CD4-positive, alpha-beta T cell treated with Interleukin-10 for 1 hour (primary cell): ENCODE measurements around the gene HS6ST1.

ENCODE experiments used
- DNase-seq: peaks from one replicate; pipeline ENCODE4 v3.0.0-alpha.2; 2020

The HS6ST1 gene

DNA sequence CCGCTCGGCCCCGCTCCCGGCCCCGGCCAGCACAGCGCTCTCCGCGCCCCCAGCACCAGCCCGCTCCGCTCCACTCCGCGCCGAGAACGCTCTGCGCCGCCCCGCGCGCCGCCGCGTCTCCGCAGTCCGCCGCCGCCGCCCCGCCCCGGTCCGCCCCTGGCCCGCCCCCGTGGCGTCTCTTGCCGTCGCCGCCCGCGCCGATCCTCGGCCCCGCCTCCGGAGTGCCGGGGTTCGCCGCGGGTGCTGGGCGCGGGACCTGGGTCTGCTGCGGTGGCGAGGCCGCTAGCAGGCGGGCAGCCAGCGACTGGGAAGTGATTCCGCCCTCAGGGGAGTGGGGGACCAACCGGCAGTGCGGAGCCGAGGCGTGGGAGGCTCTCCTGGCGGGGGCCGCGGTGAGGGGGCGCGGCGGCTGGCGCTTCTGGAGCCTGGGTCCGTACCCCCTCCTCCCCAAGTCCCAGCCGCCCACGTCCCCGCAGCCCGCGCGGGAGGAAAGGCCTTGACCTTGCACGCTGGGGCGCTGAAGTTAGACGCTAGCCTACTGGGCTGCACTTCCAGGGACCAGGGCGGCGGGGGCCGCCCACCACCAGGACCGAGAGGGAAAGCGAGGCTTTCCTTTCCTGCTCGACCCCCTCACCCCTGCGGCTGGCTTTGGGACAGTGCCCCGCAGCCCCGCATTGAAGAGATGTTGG is at the start of gene HS6ST1:
HS6ST1 (minus strand) TSS at position 93 of the 689 bp plus-strand sequence. CDS start 305 bp downstream, outside the sequence.
- DNase-seq: peak; percentile 91

DNA sequence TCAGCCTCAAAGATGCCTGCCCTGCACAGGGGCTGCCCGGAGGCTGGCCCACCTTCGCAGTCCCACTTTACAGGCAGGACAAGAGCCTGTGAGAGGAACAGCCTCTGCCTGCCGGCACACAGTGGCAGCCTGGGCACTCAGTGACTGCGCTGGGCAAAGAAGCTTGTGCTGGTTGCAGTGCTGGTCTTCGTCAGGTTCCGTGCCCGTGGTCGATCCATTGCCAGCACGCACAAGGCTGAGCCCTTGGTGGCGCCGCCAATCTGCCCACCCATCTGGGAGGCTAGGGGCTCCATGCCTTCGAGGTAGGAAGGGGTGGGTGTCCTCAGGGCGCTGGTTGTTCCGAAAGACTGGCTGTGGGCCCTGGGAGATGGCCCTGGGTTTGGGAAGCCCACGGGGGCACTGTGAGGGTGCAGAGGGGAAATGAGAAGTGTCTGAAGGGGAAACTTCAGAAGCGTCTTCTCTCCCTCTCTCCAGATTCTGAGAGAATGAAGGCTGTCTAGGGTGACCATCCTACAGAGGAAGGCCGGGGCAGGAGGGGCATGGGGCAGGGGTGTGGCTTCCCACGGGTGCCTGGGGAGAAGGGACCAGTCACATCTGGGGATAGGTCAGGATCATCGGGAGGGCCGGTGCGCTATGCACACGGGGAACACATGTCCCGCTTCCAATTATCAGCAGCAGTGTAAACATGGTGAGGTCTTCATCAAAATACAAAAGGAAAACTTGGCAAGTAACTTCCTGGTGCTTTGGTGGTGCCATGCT is 49.1 kb upstream of the HS6ST1 start:
- DNase-seq: no peak

- DNase-seq: no peak
Observed at GRCh38 chr2:128366713-128367511, 48.2 kb upstream of the HS6ST1 start.

- no peak for DNase-seq
Observed at GRCh38 chr2:128365217-128365905, 46.7 kb upstream of the HS6ST1 start.

DNA sequence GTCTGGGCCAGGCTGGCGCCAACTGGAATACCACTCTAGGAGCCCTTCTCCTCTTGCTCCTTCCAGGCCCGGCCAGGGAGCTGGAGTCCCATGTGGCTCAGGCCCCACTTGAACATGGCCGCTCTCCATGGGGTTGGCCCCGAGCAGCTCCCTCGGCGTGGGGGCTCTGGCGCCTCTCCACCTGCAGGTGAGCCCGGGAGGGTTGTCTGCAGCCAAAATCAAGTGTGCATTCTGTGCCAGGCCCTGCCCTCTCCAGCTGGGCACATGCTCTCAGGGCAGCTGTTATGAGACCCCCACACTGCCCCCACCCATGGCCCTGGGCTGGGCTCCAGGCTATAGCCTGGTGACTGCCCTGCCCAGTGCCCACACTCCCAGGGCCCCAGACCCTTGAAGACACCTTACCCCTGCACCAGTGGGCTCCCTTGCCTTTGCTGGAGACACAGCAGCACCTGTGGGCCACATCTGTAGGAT is 45.8 kb upstream of the HS6ST1 start:
- no peak for DNase-seq

- DNase-seq: no peak
Observed at GRCh38 chr2:128363934-128364361, 45.3 kb upstream of the HS6ST1 start.

DNA sequence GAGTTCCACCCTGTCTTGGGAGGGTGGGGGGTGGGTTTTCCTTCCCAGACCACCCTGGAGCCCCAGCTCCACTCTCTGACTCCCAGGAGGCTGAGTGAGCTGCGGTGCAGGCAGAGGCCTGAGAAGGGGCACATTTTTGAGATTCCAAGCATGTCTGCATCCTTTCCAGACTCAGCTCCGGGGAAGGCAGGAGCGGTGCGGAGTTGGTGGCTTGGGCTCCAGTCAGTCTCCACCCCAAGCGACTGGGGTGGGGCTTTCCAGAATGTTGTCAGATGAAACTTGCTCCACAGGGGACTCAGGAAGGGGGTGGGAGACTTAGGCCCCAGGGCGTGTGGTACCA is 44.2 kb upstream of the HS6ST1 start:
- DNase-seq: no peak

- DNase-seq: no peak
Observed at GRCh38 chr2:128362176-128362888, 43.7 kb upstream of the HS6ST1 start.

- DNase-seq: no peak
Observed at GRCh38 chr2:128361376-128362131, 42.9 kb upstream of the HS6ST1 start.

GRCh38 chr2:128360711-128361110 is 42.0 kb upstream of the HS6ST1 start:
- no peak for DNase-seq

DNA sequence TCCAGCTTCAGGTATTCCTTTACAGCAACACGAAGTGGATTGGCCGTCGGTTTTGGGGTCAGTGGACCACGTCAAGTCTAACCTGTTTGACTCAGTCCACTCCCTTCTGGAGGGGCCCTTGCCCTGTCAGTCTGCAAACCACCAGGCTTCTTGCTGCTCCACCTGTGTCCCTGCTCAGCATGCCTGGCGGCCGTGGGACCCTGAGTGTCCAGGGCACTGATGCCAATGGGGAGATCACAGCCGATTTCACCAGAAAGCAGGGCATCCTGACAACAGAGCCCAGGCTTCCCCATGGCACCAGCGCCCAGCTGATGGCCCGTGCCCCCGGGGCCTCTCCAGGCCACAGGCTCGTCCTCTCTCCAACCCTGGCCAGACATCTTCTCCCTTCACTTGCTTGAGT is 41.2 kb upstream of the HS6ST1 start:
- DNase-seq: no peak

- no peak for DNase-seq
Observed at GRCh38 chr2:128358941-128359731, 40.5 kb upstream of the HS6ST1 start.

DNA sequence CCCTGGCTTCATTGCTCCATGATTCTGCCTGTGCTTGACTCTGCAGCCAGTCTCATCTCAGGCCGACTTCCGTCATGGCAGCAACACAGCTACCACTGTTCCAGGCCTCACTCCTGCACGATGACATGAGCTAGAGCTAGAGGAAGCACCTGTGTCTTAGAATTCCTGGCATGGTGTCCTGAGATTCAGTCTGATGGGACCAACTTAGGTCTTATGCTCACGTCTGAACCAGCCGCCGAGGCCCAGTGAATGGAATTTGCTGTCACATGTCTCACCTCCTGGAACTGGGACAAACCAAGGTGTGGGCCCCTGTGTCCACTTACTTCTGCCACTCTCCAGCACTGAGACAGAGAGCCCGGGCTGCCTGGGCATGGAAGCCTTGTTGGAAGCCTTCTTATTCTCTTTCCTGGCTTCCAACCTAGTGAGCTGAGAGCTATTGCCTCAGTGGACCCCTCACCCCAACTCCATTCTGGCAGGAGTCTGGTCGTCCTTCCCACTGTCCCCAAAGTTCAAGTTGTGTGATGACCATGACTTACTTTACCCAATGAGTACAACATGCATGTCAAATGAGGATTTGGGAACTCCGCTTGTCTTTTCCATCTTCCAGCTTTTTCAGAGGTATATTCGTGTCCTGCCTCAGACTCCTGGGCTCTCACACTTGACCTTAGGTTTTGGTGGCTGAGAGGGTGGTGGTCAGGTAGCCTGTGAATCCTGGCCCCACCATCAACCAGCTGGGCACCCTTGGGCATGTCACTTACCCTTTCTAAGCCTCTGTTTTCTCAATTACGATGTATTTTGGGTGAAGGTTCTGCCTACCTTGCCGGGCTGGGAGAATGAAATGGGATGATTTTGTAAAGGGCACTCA is 39.1 kb upstream of the HS6ST1 start:
- no peak for DNase-seq

- DNase-seq: no peak
Observed at GRCh38 chr2:128356127-128356526, 37.5 kb upstream of the HS6ST1 start.

DNA sequence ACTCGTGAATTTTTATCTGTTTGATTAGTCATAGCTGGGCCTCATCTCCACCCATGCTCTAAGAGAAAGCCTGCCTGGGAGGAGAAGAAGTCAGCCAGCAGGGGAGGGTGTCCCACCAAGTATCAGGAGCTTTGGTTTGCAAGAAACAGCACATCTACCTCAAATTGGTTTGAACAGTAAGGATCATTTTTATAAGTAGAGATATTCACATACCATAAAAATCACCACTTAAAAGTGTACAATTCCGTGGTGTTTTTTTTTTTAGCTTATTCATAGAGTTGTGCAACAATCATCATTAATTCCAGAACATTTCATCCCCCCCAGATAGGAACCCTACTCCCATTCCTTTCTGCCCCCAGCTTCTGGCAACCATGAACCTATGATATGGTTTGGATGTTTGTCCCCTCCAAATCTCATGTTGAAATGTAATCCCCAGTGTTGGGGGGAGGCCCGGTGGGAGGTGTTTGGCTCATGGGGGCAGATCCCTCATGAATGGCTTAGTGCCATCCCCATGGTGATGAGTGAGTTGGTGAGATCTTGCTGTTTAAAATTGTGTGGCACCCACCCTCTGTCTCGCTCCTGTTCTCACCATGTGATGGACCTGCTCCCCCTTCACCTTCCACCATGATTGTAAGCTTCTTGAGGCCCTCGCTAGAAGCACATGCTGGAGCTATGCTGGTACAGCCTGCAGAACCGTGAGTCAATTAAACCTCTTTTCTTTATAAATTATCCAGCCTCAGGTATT is 36.2 kb upstream of the HS6ST1 start:
- DNase-seq: no peak

GRCh38 chr2:128354161-128354560 is 35.5 kb upstream of the HS6ST1 start:
- no peak for DNase-seq

DNA sequence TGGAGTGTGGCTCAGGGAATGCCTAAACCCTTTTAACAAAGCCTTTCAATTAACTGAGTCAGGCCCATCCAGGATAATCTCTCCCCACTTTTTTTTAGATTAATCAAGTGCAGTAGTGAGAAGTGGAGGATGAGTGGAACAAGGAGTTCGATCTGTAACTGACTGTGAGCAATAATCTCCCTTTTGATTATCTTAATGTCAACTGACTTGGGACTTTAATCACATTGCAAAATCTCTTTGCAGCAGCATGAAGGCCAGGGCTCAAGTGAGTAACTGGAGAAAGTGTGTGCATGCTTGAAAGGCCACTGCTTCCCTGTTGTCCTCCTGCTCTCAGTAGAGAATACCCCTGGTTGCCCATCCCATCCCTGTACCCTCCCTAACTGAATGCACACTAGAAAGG is 32.1 kb upstream of the HS6ST1 start:
- no peak for DNase-seq

DNA sequence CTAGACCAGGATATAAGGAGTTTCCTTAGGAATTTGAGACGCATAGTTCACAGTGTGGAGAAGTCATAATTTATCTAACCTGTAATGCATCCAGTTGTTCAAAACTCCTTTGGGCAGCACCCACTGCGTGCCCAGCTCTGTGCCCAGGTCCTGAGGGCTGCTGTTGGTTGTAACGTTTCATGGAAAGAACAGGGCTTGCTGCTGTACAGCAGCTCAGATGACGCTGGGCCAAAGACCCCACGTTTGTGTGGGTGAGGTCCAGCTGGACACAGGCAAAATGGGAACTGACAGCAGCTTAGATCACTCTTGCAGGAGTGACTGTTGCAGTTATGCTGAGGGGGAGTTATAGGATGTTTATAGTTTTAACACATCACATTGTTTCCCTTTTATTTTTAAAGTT is 30.0 kb upstream of the HS6ST1 start:
- DNase-seq: no peak
